Liver (tissue), 9 donors: ENCODE results near the gene CNOT4. TPM values are rescaled to one million over a fixed set of nuclear protein-coding genes. Genes with fewer than 3 reads are reported as not detected.

Experiments used
- DNase-seq: peaks from one replicate; pipeline ENCODE4 v3.0.0-alpha.2; 2017; ENCODE audit warnings: low spot score
- H3K27ac ChIP-seq, 2 donors: one replicate each; pipeline ENCODE4 v1.7.0; 2013; ENCODE audit warnings: inconsistent platforms in 2 of 2, low read length in 2 of 2, control low read depth in 1 of 2, low read depth in 1 of 2, mild to moderate bottlenecking in 1 of 2
- H3K27me3 ChIP-seq, 4 donors: one replicate each; pipeline versions ENCODE4 v1.6.1 to v1.7.0; 2013; ENCODE audit warnings: low read length in 3 of 4, inconsistent platforms in 1 of 4, mild to moderate bottlenecking in 1 of 4, moderate library complexity in 1 of 4; ENCODE audit not compliant: control insufficient read depth in 4 of 4, insufficient read depth in 4 of 4
- H3K36me3 ChIP-seq, 4 donors: one replicate each; pipeline versions ENCODE4 v1.6.1 to v1.7.0; 2013; ENCODE audit warnings: low read length in 3 of 4, mild to moderate bottlenecking in 3 of 4, low read depth in 1 of 4, moderate library complexity in 1 of 4; ENCODE audit not compliant: control insufficient read depth in 4 of 4, insufficient read depth in 3 of 4
- H3K4me1 ChIP-seq, 4 donors: one replicate each; pipeline versions ENCODE4 v1.6.1 to v1.7.0; 2013; ENCODE audit warnings: low read length in 3 of 4, mild to moderate bottlenecking in 3 of 4, moderate library complexity in 1 of 4; ENCODE audit not compliant: control insufficient read depth in 4 of 4, insufficient read depth in 4 of 4
- H3K4me3 ChIP-seq, 3 donors: one replicate each; pipeline versions ENCODE4 v1.6.1 to v1.7.0; 2013; ENCODE audit warnings: low read length in 3 of 3, control low read depth in 1 of 3, low read depth in 1 of 3, mild to moderate bottlenecking in 1 of 3
- H3K9ac ChIP-seq, 2 donors: one replicate each; pipeline ENCODE4 v1.7.0; 2013; ENCODE audit warnings: low read length in 2 of 2, mild to moderate bottlenecking in 2 of 2, moderate library complexity in 2 of 2, control low read depth in 1 of 2, low read depth in 1 of 2
- H3K9me3 ChIP-seq, 4 donors: one replicate each; pipeline versions ENCODE4 v1.6.1 to v1.7.0; 2013; ENCODE audit warnings: low read length in 3 of 4; ENCODE audit not compliant: control insufficient read depth in 4 of 4
- EGR1 ChIP-seq, 2 donors: IDR thresholded peaks; 2 replicates each; pipeline ENCODE4 v1.6.1; 2016 to 2018; ENCODE audit warnings: antibody characterized with exemption in 2 of 2, low read depth in 2 of 2
- FOXA1 ChIP-seq: IDR thresholded peaks from 2 replicates; pipeline ENCODE4 v1.6.1; 2016; ENCODE audit warnings: antibody characterized with exemption
- FOXA2 ChIP-seq: IDR thresholded peaks from 2 replicates; pipeline ENCODE4 v1.6.1; 2016; ENCODE audit warnings: antibody characterized with exemption
- GABPA ChIP-seq, 2 donors: IDR thresholded peaks in 1 of 2; conservative IDR thresholded peaks in 1 of 2; 2 replicates each; pipeline ENCODE4 v1.6.1; 2016; ENCODE audit warnings: antibody characterized with exemption in 2 of 2, mild to moderate bottlenecking in 1 of 2, moderate library complexity in 1 of 2
- HNF4A ChIP-seq, 2 donors: conservative IDR thresholded peaks; 2 replicates each; pipeline ENCODE4 v1.6.1; 2016; ENCODE audit warnings: antibody characterized with exemption in 2 of 2, mild to moderate bottlenecking in 2 of 2
- HNF4G ChIP-seq: IDR thresholded peaks from 2 replicates; pipeline ENCODE4 v1.6.1; 2016; ENCODE audit warnings: antibody characterized with exemption
- JUND ChIP-seq, 2 donors: IDR thresholded peaks; 2 replicates each; pipeline ENCODE4 v1.6.1; 2016; ENCODE audit warnings: antibody characterized with exemption in 2 of 2
- NR2F2 ChIP-seq: IDR thresholded peaks from 2 replicates; pipeline ENCODE4 v1.6.1; 2016; ENCODE audit warnings: antibody characterized with exemption
- RAD21 ChIP-seq, 2 donors: IDR thresholded peaks; 2 replicates each; pipeline ENCODE4 v1.6.1; 2016; ENCODE audit warnings: antibody characterized with exemption in 2 of 2, mild to moderate bottlenecking in 2 of 2
- RXRA ChIP-seq, 2 donors: IDR thresholded peaks; 2 replicates each; pipeline ENCODE4 v1.6.1; 2017 to 2018; ENCODE audit warnings: antibody characterized with exemption in 2 of 2, mild to moderate bottlenecking in 1 of 2
- SP1 ChIP-seq: IDR thresholded peaks from 2 replicates; pipeline ENCODE4 v1.6.1; 2018; ENCODE audit warnings: antibody characterized with exemption, mild to moderate bottlenecking
- TAF1 ChIP-seq: conservative IDR thresholded peaks from 2 replicates; pipeline ENCODE4 v1.6.1; 2016; ENCODE audit warnings: antibody characterized with exemption, mild to moderate bottlenecking
- YY1 ChIP-seq: IDR thresholded peaks from 2 replicates; pipeline ENCODE4 v1.6.1; 2016; ENCODE audit warnings: antibody characterized with exemption, mild to moderate bottlenecking
- WGBS: extraction: QIAGEN DNeasy Blood & Tissue Kit; methylation state at CpG from one replicate; pipeline ENCODE4 v1.1.7; 2013; 5-methylcytosine and 5-hydroxymethylcytosine counted together
- polyA plus RNA-seq, 2 donors: library from polyadenylated mRNA; stranded (reverse) in 1 of 2; unstranded in 1 of 2; fragments of 200-250 nt in 1 of 2; fragments of >200 nt in 1 of 2; fragmentation: Nextera tagmentation in 1 of 2; extraction: Ambion mirVana in 1 of 2; gene quantifications; one replicate each; pipeline versions ENCODE4 v1.2.1 to v1.2.3, GENCODE V29; 2013 to 2015
- total RNA-seq, 2 donors: library from RNA; depleted of rRNA; stranded (reverse); fragments of >200 nt; gene quantifications; one replicate each; pipeline ENCODE4 v1.2.3, GENCODE V29; 2014
- TF ChIP-seq, protein P1 (sequence below): IDR thresholded peaks from 2 replicates; pipeline ENCODE4 v1.6.1; 2016; ENCODE audit warnings: antibody characterized with exemption
- TF ChIP-seq, protein P2 (sequence below): IDR thresholded peaks from 2 replicates; pipeline ENCODE4 v1.6.1; 2016; ENCODE audit warnings: antibody characterized with exemption, mild to moderate bottlenecking
- TF ChIP-seq, protein P3 (sequence below): IDR thresholded peaks from 2 replicates; pipeline ENCODE4 v1.6.1; 2016; ENCODE audit warnings: antibody characterized with exemption
- TF ChIP-seq, protein P4 (sequence below): IDR thresholded peaks from 2 replicates; pipeline ENCODE4 v1.6.1; 2016; ENCODE audit warnings: antibody characterized with exemption
- TF ChIP-seq, protein P5 (sequence below): fragments of 150-350 bp; IDR thresholded peaks from 2 replicates; pipeline ENCODE4 v1.5.1; 2017; ENCODE audit warnings: improper control_type of control experiment, low read depth, low read length; ENCODE audit not compliant: missing input control
- donor health status: healthy.
- donor health status: healthy.
- donor health status: healthy.
- donor health status: healthy.
- donor health status: healthy.

CNOT4 gene
- total and polyA plus RNA-seq, 4 donors, result 3.7 to 11.1 (median 8.6) TPM

DNA sequence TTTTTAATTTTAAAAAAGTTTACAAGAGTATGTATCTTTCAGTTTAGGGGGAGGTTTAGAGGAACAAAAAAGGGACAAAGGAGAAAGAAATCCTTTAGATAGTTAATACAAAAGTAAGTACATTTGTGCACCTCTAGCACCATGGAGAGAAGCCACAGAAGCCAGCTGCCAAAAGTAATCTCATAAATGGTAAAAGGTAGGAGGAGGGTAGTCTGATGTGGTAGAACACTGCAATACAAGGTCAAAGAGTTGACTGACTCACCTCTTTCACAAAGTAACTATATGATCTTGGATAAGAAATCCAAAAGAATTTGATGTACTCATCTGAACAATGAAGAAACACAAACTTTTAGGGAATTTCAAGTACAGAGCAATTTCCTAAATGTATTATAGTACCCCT is 68.1 kb downstream of the CNOT4 start:
- no peak for DNase-seq
- peaks cover 0 to 3% (median 0%) of the 10 kb centered on the region in 4 donors for H3K4me1 ChIP-seq
- no peak overlapping the region for H3K4me3 ChIP-seq
- peaks cover 0 to 4% (median 0%) of the 10 kb centered on the region in 4 donors for H3K36me3 ChIP-seq
- H3K27ac ChIP-seq, result no peak overlapping the region
- H3K9me3 ChIP-seq, result no peaks in the 10 kb centered on the region
- TF ChIP-seq, protein P1, sequence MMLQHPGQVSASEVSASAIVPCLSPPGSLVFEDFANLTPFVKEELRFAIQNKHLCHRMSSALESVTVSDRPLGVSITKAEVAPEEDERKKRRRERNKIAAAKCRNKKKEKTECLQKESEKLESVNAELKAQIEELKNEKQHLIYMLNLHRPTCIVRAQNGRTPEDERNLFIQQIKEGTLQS, result no peak
- TF ChIP-seq, protein P2, sequence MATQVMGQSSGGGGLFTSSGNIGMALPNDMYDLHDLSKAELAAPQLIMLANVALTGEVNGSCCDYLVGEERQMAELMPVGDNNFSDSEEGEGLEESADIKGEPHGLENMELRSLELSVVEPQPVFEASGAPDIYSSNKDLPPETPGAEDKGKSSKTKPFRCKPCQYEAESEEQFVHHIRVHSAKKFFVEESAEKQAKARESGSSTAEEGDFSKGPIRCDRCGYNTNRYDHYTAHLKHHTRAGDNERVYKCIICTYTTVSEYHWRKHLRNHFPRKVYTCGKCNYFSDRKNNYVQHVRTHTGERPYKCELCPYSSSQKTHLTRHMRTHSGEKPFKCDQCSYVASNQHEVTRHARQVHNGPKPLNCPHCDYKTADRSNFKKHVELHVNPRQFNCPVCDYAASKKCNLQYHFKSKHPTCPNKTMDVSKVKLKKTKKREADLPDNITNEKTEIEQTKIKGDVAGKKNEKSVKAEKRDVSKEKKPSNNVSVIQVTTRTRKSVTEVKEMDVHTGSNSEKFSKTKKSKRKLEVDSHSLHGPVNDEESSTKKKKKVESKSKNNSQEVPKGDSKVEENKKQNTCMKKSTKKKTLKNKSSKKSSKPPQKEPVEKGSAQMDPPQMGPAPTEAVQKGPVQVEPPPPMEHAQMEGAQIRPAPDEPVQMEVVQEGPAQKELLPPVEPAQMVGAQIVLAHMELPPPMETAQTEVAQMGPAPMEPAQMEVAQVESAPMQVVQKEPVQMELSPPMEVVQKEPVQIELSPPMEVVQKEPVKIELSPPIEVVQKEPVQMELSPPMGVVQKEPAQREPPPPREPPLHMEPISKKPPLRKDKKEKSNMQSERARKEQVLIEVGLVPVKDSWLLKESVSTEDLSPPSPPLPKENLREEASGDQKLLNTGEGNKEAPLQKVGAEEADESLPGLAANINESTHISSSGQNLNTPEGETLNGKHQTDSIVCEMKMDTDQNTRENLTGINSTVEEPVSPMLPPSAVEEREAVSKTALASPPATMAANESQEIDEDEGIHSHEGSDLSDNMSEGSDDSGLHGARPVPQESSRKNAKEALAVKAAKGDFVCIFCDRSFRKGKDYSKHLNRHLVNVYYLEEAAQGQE, result peak; percentile 93
- H3K9ac ChIP-seq, result no peak overlapping the region
- H3K27me3 ChIP-seq, result no peaks in the 10 kb centered on the region

DNA sequence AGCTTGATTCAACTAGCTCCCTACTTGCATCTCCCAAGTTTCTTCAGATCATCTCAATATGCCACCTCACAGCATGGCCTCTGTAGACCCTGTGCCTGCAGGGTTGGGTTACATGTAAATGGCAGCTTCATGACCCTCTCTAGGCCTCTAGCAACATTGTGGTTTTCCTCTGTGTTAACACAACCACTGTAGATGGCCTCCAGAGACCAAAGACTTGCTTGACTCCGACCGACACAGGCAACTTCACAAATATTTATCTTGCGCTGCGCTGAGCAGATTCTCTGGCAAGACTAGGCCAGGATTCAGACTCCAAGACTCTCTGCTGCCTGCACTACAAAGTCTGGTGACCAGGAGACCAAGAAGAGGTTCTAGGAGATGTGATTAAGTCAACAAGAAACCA is 75.9 kb downstream of the CNOT4 start:
- peaks cover 0 to 4% (median 2%) of the 10 kb centered on the region in 4 donors for H3K4me1 ChIP-seq
- peaks cover 0 to 4% (median 0%) of the 10 kb centered on the region in 4 donors for H3K9me3 ChIP-seq
- H3K36me3 ChIP-seq, result peaks cover 0 to 8% (median 2%) of the 10 kb centered on the region in 4 donors
- no peak overlapping the region for H3K27ac ChIP-seq
- WGBS, result 65% methylated on average over 4 of the region's 4 CpGs
- no peak overlapping the region for H3K9ac ChIP-seq
- DNase-seq, result no peak
- no peaks in the 10 kb centered on the region for H3K27me3 ChIP-seq
- TF ChIP-seq HNF4A (conservative IDR thresholded peaks at IDR 0.05), result no peak
- no peak for TF ChIP-seq FOXA2
- TF ChIP-seq NR2F2, result no peak
- TF ChIP-seq, protein P2, result no peak
- no peak for TF ChIP-seq JUND (IDR thresholded peaks at IDR 0.05)
- TF ChIP-seq, protein P1, result no peak
- no peak for TF ChIP-seq YY1
- TF ChIP-seq HNF4G, result no peak
- TF ChIP-seq, protein P3, sequence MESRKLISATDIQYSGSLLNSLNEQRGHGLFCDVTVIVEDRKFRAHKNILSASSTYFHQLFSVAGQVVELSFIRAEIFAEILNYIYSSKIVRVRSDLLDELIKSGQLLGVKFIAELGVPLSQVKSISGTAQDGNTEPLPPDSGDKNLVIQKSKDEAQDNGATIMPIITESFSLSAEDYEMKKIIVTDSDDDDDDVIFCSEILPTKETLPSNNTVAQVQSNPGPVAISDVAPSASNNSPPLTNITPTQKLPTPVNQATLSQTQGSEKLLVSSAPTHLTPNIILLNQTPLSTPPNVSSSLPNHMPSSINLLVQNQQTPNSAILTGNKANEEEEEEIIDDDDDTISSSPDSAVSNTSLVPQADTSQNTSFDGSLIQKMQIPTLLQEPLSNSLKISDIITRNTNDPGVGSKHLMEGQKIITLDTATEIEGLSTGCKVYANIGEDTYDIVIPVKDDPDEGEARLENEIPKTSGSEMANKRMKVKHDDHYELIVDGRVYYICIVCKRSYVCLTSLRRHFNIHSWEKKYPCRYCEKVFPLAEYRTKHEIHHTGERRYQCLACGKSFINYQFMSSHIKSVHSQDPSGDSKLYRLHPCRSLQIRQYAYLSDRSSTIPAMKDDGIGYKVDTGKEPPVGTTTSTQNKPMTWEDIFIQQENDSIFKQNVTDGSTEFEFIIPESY, result no peak
- no peak for TF ChIP-seq RAD21 (IDR thresholded peaks at IDR 0.05)
- no peak for TF ChIP-seq EGR1 (IDR thresholded peaks at IDR 0.05; ENCODE audit: low read depth in 2 of 2)
- TF ChIP-seq RXRA (IDR thresholded peaks at IDR 0.05), result no peak
- TF ChIP-seq FOXA1, result no peak
- TF ChIP-seq TAF1, result no peak
- TF ChIP-seq SP1, result no peak
- TF ChIP-seq GABPA (IDR thresholded peaks at IDR 0.05 in 1 of 2, conservative IDR thresholded peaks at IDR 0.05 in 1 of 2), result no peak
- TF ChIP-seq, protein P4, sequence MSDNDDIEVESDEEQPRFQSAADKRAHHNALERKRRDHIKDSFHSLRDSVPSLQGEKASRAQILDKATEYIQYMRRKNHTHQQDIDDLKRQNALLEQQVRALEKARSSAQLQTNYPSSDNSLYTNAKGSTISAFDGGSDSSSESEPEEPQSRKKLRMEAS, result no peak
- TF ChIP-seq, protein P5, sequence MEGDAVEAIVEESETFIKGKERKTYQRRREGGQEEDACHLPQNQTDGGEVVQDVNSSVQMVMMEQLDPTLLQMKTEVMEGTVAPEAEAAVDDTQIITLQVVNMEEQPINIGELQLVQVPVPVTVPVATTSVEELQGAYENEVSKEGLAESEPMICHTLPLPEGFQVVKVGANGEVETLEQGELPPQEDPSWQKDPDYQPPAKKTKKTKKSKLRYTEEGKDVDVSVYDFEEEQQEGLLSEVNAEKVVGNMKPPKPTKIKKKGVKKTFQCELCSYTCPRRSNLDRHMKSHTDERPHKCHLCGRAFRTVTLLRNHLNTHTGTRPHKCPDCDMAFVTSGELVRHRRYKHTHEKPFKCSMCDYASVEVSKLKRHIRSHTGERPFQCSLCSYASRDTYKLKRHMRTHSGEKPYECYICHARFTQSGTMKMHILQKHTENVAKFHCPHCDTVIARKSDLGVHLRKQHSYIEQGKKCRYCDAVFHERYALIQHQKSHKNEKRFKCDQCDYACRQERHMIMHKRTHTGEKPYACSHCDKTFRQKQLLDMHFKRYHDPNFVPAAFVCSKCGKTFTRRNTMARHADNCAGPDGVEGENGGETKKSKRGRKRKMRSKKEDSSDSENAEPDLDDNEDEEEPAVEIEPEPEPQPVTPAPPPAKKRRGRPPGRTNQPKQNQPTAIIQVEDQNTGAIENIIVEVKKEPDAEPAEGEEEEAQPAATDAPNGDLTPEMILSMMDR, result no peak
- no peak overlapping the region for H3K4me3 ChIP-seq
